Stimulated activated CD4-positive, alpha-beta T cell treated with anti-CD3 and anti-CD28 coated beads, Interleukin-4, amount 100 ng/mL, for 1 hour (primary cell): Measurements from ENCODE around the gene EEFSEC.

Experiments used
- DNase-seq: peaks from one replicate; pipeline ENCODE4 v3.0.0-alpha.2; 2020

Gene EEFSEC

GRCh38 chr3:128275316-128276145 is 122.2 kb downstream of the EEFSEC start:
- DNase-seq: no peak

GRCh38 chr3:128276146-128276435 is 122.8 kb downstream of the EEFSEC start:
- no peak for DNase-seq

GRCh38 chr3:128276577-128277183 is 123.4 kb downstream of the EEFSEC start:
- no peak for DNase-seq

GRCh38 chr3:128277378-128278069 is 124.2 kb downstream of the EEFSEC start:
- no peak for DNase-seq

- DNase-seq: no peak
Measured at GRCh38 chr3:128278130-128278529, 124.8 kb downstream of the EEFSEC start.

GRCh38 chr3:128278761-128279600 is 125.7 kb downstream of the EEFSEC start:
- DNase-seq: no peak

- no peak for DNase-seq
Measured at GRCh38 chr3:128279601-128279880, 126.3 kb downstream of the EEFSEC start.

- DNase-seq: no peak
Measured at GRCh38 chr3:128280481-128281052, 127.3 kb downstream of the EEFSEC start.

GRCh38 chr3:128281056-128281455 is 127.8 kb downstream of the EEFSEC start:
- DNase-seq: no peak

GRCh38 chr3:128281461-128282367 is 128.4 kb downstream of the EEFSEC start:
- DNase-seq: no peak

- no peak for DNase-seq
Measured at GRCh38 chr3:128282380-128283196, 129.3 kb downstream of the EEFSEC start.

GRCh38 chr3:128283421-128283820 is 130.1 kb downstream of the EEFSEC start:
- DNase-seq: no peak

- DNase-seq: no peak
Measured at GRCh38 chr3:128285042-128285966, 132.0 kb downstream of the EEFSEC start.

GRCh38 chr3:128285967-128286321 is 132.7 kb downstream of the EEFSEC start:
- no peak for DNase-seq

GRCh38 chr3:128286691-128287090 is 133.4 kb downstream of the EEFSEC start:
- DNase-seq: no peak

- DNase-seq: no peak
Measured at GRCh38 chr3:128287216-128287615, 133.9 kb downstream of the EEFSEC start.

GRCh38 chr3:128289534-128289933 is 136.3 kb downstream of the EEFSEC start:
- DNase-seq: no peak

GRCh38 chr3:128290484-128290883 is 137.2 kb downstream of the EEFSEC start:
- DNase-seq: no peak

GRCh38 chr3:128293930-128294329 is 140.6 kb downstream of the EEFSEC start:
- DNase-seq: no peak

- no peak for DNase-seq
Measured at GRCh38 chr3:128294999-128295468, 141.8 kb downstream of the EEFSEC start.
